ENCODE results near the gene NPTN. TPM values are rescaled to one million over a fixed set of nuclear protein-coding genes. Genes with fewer than 3 reads are reported as not detected.

The NPTN gene
- polyA plus RNA-seq, result 10 to 100 TPM; 34.3 to 62.4 (median 43.5) TPM

- peak within 1 kb of the TSS; percentile 59 for H3K27ac ChIP-seq (ENCODE audit: low read depth, low read length)
- 1 to 2% (median 2%) methylated on average over 48 to 62 of the region's 62 CpGs for WGBS, 3 donors
Measured at GRCh38 chr15:73633111-73633990, at the start of gene NPTN. Gene NPTN (minus strand): TSS chr15:73633389. CDS start chr15:73633215, 174 bp downstream.

DNA sequence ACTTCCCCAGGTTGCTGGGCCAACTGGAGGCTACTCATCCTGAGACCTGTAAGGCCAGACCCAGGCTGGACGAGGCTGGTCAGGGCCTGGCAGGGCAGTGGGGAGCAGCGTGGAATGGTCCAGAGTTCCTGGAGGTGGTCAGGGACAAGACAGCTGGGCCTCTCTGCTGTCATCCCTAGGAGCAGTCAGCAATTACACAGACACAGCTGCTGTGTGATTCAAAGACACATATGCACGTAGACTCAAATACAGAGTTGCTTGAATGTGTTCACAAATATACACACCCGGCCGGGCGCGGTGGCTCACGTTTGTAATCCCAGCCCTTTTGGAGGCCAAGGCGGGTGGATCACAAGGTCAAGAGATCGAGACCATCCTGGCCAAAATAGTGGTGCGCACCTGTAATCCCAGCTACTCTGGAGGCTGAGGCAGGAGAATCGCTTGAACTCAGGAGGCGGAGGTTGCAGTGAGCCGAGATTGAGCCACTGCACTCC lies 49.5 kb upstream of the NPTN start:
- WGBS, 3 donors, result 70 to 87% (median 84%) methylated on average over 14 of the region's 14 CpGs
- H3K27ac ChIP-seq (ENCODE audit: low read depth, low read length), result no peak overlapping the region

DNA sequence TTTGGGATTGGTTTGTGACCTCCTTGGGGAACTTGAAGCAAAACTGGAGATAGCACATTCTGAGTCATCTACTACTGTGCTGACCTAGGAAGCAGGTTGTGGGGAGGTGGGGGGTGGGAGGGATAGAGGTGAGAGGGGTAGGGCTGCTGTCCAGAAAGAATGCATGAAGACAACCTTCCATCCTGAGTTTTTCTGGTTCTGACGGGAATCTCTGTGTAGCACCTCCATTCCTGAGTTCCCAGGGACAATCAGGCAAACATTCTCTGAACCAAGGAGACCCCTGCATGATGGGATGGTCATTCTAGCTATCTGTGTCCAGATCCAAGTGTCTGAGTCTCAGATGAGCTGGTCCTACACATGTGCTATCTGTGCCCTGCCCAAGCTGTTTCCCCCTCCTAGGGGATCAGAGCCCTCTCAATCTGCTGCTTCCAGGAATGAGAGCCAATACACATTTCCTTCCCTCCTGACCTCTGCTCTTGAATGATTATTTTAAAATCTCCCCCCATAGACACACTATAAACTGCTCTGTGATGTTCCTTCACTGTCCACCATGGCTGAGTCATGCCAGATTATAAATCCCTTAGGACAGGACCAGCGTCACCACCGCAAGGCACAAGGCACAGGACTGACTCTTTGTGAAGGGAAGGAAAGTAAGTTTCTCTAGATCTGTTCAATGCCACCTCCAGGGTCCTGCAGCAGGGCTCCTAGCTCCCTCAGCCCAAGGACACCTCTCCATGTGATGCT lies 48.8 kb upstream of the NPTN start:
- WGBS, 3 donors, result 61 to 77% (median 77%) methylated on average over 3 of the region's 3 CpGs
- H3K27ac ChIP-seq (ENCODE audit: low read depth, low read length), result no peak overlapping the region

DNA sequence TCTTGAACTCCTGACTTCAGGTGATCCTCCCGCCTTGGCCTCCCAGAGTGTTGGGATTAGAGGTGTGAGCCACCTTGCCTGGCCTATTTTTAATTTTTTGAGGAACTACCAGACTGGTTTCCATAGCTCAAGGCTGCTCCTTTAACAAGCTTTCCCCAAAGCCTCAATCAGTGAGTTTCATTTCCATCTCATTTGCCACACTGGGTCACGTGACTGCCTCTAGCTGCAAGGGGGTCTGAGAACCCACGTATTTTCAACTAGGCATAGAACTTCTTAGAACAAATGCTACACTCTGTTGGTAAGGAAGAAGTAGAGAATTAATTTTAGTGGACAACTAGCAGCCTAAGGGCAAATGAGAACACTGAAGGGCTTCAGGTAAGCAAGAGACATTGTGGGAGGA lies 47.9 kb upstream of the NPTN start:
- WGBS, 3 donors, result 66 to 75% (median 67%) methylated on average over 3 of the region's 3 CpGs
- no peak overlapping the region for H3K27ac ChIP-seq (ENCODE audit: low read depth, low read length)

GRCh38 chr15:73680549-73680948 lies 47.4 kb upstream of the NPTN start:
- WGBS, 3 donors, result 88 to 91% (median 90%) methylated on average over 2 of the region's 2 CpGs

GRCh38 chr15:73679964-73680363 lies 46.8 kb upstream of the NPTN start:
- H3K27ac ChIP-seq (ENCODE audit: low read depth, low read length), result no peak overlapping the region
- WGBS, 3 donors, result 91 to 94% (median 94%) methylated on average over 6 of the region's 6 CpGs

More at GRCh38 chr15:73680549-73680948, 47.4 kb upstream of the NPTN start:
- no peak overlapping the region for H3K27ac ChIP-seq (ENCODE audit: low read depth, low read length)

GRCh38 chr15:73679180-73679579 lies 46.0 kb upstream of the NPTN start:
- no peak overlapping the region for H3K27ac ChIP-seq (ENCODE audit: low read depth, low read length)
- WGBS, 3 donors, result 85 to 92% (median 86%) methylated on average over 3 of the region's 3 CpGs

DNA sequence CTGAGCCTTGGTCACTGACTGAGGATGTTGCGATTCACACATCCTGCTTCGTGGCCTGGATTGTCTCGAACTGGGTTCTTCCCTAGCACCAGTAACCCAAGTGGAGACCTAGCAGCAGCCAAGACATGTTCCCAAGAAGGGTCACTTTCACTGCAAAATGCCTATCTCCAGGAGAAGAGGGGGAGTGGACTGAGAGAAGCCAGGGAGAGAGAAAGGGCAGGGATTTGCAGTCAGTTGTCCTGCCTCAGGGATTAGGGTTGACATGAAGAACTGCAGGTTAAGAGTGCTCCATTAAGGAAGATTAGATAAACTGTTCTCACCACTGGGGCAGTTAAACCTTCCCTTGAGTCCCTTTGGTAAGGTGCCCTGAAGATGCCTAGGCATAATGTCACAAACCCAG lies 45.3 kb upstream of the NPTN start:
- H3K27ac ChIP-seq (ENCODE audit: low read depth, low read length), result no peak overlapping the region
- WGBS, 3 donors, result 47 to 77% (median 57%) methylated on average over 3 of the region's 3 CpGs

DNA sequence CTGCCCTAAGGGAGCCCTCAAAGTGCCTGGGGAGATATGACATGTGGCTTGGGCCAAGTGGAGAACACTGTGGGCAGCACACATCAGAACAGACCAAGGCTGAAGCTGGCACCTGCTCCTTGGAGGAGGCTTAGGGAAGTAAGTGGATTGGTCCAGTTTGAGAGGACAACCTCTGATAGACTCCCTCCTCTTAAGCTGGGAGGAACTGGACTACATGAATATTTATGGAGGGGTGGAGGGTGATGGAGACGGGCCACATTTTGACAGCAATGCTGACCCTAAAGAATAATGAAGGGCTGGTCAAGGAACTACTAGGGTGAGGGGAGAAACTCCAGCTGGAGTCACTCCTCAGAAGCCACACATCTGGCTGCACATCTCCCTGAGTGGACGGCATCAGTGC lies 44.5 kb upstream of the NPTN start:
- WGBS, 3 donors, result 57 to 78% (median 66%) methylated on average over 2 of the region's 2 CpGs
- no peak overlapping the region for H3K27ac ChIP-seq (ENCODE audit: low read depth, low read length)

- 42 to 47% (median 47%) methylated on average over 5 of the region's 5 CpGs for WGBS, 3 donors
- no peak overlapping the region for H3K27ac ChIP-seq (ENCODE audit: low read depth, low read length)
Measured at GRCh38 chr15:73677146-73677607, 44.0 kb upstream of the NPTN start.

GRCh38 chr15:73674587-73674986 lies 41.4 kb upstream of the NPTN start:
- H3K27ac ChIP-seq (ENCODE audit: low read depth, low read length), result no peak overlapping the region
- WGBS, 3 donors, result 88 to 97% (median 92%) methylated on average over 1 of the region's 1 CpG

DNA sequence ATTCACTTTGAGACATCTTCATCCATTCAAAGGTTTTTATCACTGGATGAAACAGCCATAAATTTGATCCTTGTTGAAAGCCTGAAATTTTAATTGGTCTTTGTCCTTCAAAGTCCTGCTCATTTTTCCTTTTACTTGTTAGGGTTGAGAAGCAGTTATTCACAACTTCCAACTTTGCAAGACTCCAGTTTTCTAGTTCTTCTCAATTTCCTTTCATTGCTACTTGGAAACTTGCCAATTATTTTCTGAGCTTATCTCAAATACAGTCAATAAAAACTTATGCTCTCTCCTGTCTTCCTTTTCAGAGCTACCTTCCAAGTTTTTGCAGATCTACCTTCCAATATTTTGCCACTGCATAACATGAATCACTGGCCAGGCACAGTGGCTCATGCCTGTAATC lies 27.3 kb upstream of the NPTN start:
- no peak overlapping the region for H3K27ac ChIP-seq (ENCODE audit: low read depth, low read length)

GRCh38 chr15:73658645-73659044 lies 25.5 kb upstream of the NPTN start:
- H3K27ac ChIP-seq (ENCODE audit: low read depth, low read length), result no peak overlapping the region
- WGBS, 3 donors, result 81 to 97% (median 92%) methylated on average over 1 of the region's 1 CpG

GRCh38 chr15:73655724-73656123 lies 22.5 kb upstream of the NPTN start:
- no peak overlapping the region for H3K27ac ChIP-seq (ENCODE audit: low read depth, low read length)
- WGBS, 3 donors, result 48 to 76% (median 58%) methylated on average over 2 of the region's 2 CpGs

- H3K27ac ChIP-seq (ENCODE audit: low read depth, low read length), result no peak overlapping the region
- 55 to 68% (median 62%) methylated on average over 3 of the region's 3 CpGs for WGBS, 3 donors
Measured at GRCh38 chr15:73654659-73655058, 21.5 kb upstream of the NPTN start.

- WGBS, 3 donors, result 42 to 66% (median 49%) methylated on average over 3 of the region's 3 CpGs
- no peak overlapping the region for H3K27ac ChIP-seq (ENCODE audit: low read depth, low read length)
Measured at GRCh38 chr15:73650416-73651126, 17.4 kb upstream of the NPTN start.

DNA sequence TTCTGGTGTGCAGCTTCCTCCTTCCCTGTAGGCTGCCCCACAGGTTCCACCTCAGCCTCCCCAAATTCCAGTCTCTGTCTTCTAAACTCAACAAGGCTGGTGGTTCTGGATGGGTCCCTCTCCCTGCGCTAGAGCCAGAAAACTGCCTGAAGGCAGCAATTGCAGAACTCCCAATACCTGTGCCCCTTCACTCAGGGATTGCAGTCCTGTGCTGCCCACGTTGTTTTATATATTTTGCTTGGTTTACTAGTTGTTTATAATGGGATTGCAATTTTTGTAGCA lies 14.8 kb upstream of the NPTN start:
- 84 to 90% (median 88%) methylated on average over 2 of the region's 2 CpGs for WGBS, 3 donors
- H3K27ac ChIP-seq (ENCODE audit: low read depth, low read length), result no peak overlapping the region

DNA sequence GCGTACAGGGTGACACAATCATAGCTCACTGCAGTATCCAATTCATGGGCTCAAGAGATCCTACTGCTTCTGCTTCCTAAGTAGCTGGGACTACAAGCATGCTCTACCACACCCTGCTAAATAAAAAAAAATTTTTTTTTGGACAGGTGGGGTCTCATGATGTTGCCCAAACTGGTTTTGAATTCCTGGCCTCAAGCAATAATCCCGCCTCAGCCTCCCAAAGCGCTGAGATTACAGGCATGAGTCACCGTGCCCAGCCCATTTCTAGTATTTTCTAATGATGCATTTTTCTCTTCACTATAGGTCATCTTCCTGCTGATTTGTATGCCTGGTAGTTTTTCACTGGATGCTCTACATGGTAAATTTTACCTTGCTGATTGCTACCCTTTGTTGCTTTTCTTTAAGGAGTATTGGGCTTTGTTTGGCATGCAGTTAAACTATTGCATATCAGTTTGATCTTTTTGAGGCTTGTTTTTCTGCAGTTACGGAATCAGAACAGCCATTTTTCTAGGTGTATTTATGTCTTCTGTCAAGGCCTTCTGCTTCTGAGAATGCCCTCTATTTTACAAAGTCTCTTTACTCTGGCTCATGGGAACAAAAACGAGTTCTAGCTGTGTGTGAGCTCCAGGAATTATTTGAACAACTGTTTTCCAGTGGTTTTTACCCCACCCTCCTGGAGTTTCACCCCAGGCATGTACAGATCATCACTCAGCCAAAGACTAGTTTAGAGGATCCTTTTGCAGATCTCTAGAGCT lies 14.2 kb upstream of the NPTN start:
- H3K27ac ChIP-seq (ENCODE audit: low read depth, low read length), result no peak overlapping the region
- WGBS, 3 donors, result 70 to 75% (median 75%) methylated on average over 6 of the region's 6 CpGs
